Stimulated activated naive B cell treated with anti-CD40 and anti-IgM and Interleukin-4, amounts not matched to agents 10 μg/mL and 1 μg/mL and 100 μg/mL, for 72 hours (primary cell): ENCODE data around the gene WWOX.
A peak's percentile ranks its signal among the peaks of the same experiment; 100 is the strongest.

ENCODE experiments used
- ATAC-seq, 2 donors: fragments of 150-1000 bp; cut with Tn5 transposase; replicated peaks; 2 replicates each; pipeline ENCODE4 v1.10.0; 2021; ENCODE audit warnings: moderate library complexity in 1 of 2
- DNase-seq: peaks from one replicate; pipeline ENCODE4 v3.0.0; 2021
- H3K27ac Mint-ChIP-seq: one replicate; pipeline ENCODE4 v1.8.0; 2022; ENCODE audit warnings: mild to moderate bottlenecking, mixed read lengths
- H3K27me3 Mint-ChIP-seq, 2 donors: one replicate each; pipeline ENCODE4 v1.8.0; 2022; ENCODE audit warnings: mixed read lengths in 2 of 2
- H3K36me3 Mint-ChIP-seq, 2 donors: one replicate each; pipeline ENCODE4 v1.8.0; 2022; ENCODE audit warnings: mixed read lengths in 2 of 2, mild to moderate bottlenecking in 1 of 2
- H3K4me1 Mint-ChIP-seq, 2 donors: one replicate each; pipeline ENCODE4 v1.8.0; 2022; ENCODE audit warnings: mixed read lengths in 2 of 2, mild to moderate bottlenecking in 1 of 2
- H3K4me3 Mint-ChIP-seq, 2 donors: one replicate each; pipeline ENCODE4 v1.8.0; 2022; ENCODE audit warnings: mild to moderate bottlenecking in 2 of 2, mixed read lengths in 2 of 2, moderate library complexity in 1 of 2
- H3K9me3 Mint-ChIP-seq, 2 donors: one replicate each; pipeline ENCODE4 v1.8.0; 2022; ENCODE audit warnings: mixed read lengths in 2 of 2, mild to moderate bottlenecking in 1 of 2

WWOX gene

DNA sequence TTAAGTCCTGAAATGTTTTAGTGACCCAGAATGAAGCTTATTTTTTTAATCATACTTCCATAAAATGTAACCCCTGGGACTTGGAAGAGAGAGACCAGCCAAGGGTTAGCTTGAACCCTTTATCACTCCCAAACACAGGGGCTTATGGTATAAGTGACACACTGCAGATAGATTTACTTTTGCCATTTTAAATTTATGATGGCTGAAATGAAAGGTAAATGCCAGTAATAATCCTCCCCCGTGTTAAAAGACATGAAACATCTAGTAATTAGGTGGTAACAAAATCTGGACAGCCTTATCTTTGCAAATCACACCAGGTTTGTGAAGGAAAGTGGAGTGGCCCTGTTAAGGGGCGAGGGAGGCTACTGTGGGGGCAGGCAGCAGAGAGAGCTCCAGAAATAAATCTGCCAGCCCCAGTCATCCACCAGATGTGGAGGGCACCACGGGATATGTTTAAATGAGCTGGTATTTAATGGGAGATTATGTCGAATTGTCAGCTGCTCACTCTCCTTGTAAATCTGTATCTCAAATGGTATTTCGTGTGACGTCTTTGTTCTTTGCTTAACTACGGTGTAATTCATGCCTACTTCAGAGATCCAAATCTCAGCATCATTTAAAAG lies 326.5 kb downstream of the WWOX start:
- Mint-ChIP-seq H3K4me1 (no peaks in the 10 kb centered on the region), H3K9me3 (no peaks in the 10 kb centered on the region), H3K4me3 (no peak overlapping the region), H3K27ac (no peak overlapping the region), H3K27me3 (no peaks in the 10 kb centered on the region), H3K36me3 (peaks cover 12 to 29% of the 10 kb centered on the region in 2 donors)
- DNase-seq (no peak), ATAC-seq (no peak)

DNA sequence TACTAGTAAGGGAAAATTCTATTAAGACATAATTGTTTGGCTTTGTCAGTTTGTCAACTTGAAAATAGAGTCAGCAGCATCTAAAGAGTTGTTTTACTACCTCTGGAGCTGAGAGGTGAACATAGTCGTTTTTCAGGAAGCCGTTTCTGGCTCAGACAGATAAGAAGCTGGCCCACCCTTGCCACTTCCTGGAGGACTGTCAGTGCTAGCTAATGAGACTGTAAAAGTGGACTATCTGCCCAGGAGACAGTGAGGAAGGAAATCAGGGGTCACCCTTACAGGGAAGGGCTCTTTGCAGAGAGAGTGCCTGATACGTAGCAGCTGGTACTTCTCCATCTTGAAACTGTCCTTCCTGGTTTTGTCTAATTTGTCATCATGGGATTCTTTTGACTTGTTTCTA lies 328.7 kb downstream of the WWOX start:
- H3K4me3 Mint-ChIP-seq: no peak overlapping the region
- ATAC-seq (no peak), DNase-seq (no peak)
- peaks cover 19 to 37% of the 10 kb centered on the region in 2 donors for H3K36me3 Mint-ChIP-seq
- H3K4me1 Mint-ChIP-seq: no peaks in the 10 kb centered on the region
- no peaks in the 10 kb centered on the region for H3K9me3 Mint-ChIP-seq
- no peak overlapping the region for H3K27ac Mint-ChIP-seq
- no peaks in the 10 kb centered on the region for H3K27me3 Mint-ChIP-seq

DNA sequence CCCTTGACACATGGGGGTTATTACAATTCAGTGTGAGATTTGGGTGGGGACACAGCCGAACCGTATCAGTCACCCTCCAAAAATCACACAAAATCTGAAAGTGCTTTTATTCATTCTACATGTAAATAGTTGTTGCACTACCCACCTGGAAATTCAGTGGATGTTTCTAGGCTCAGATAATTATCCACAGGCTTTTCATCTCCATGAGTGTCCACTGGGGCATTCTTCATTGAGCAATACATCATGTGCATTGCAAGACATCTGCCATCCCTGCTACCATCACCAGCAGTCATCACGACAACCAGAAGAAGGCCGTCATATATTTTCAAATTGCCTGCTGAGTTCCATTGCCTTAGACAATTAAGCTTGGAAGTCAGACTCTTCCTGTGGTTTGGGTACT lies 330.8 kb downstream of the WWOX start:
- Mint-ChIP-seq H3K4me1 (no peaks in the 10 kb centered on the region), H3K4me3 (no peak overlapping the region), H3K27ac (no peak overlapping the region), H3K36me3 (peaks cover 21 to 45% of the 10 kb centered on the region in 2 donors), H3K27me3 (no peaks in the 10 kb centered on the region), H3K9me3 (no peaks in the 10 kb centered on the region)
- ATAC-seq (no peak), DNase-seq (no peak)

DNA sequence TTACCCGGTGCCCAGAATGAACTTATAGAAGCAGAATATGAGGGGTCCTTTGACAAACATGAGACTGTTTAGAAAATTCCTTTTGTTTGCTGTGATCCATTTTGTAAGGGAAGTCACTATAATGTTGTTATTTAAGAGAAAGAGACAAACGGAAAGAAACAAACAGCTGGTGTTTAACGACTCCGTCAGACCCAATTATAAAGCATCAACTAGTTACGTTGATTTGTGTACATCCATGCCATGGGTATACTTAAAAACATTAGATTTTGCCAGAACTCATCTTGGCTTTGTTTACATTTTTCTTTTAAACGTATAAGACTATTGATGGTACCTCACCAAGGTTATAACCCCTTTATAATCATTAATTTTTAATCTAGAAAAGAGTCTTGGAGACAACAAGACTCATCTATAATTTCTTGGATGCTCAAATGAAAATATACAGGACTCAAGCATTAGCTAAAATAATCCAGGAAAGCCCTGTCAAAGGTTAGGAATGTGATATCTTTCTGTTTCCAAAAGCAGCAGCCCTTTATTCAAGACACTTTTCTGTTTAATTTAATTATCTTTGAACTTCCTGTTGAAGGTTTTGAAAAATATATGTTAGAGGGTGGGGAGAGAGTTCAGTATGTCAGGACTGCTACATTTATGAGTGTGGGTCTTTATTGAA lies 331.7 kb downstream of the WWOX start:
- DNase-seq (no peak), ATAC-seq (no peak)
- no peaks in the 10 kb centered on the region for H3K27me3 Mint-ChIP-seq
- no peaks in the 10 kb centered on the region for H3K9me3 Mint-ChIP-seq
- no peak overlapping the region for H3K4me3 Mint-ChIP-seq
- H3K36me3 Mint-ChIP-seq: peaks cover 21 to 46% of the 10 kb centered on the region in 2 donors
- H3K4me1 Mint-ChIP-seq: no peaks in the 10 kb centered on the region
- peak overlapping the region; percentile 56 for H3K27ac Mint-ChIP-seq

DNA sequence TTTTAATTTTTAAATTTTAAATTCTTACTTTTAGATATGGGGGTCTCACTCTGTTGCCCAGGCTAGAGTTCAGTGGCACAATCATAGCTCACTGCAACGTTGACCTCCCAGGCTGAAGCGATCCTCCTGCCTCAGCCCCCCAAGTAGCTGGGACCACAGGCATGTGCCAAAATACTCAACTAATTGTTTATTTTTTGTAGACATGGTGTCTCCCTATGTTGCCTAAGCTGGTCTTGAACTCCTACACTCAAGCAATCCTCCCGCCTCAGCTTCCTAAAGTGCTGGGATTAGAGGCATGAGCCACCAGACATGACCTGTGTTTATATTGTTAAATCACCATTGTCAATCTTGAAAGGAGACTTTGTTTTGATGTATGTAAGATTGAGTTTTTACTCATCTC lies 332.2 kb downstream of the WWOX start:
- Mint-ChIP-seq H3K27me3 (no peaks in the 10 kb centered on the region), H3K36me3 (peaks cover 20 to 46% of the 10 kb centered on the region in 2 donors), H3K4me3 (no peak overlapping the region), H3K9me3 (no peaks in the 10 kb centered on the region), H3K4me1 (no peaks in the 10 kb centered on the region), H3K27ac (no peak overlapping the region)
- ATAC-seq (no peak), DNase-seq (no peak)

DNA sequence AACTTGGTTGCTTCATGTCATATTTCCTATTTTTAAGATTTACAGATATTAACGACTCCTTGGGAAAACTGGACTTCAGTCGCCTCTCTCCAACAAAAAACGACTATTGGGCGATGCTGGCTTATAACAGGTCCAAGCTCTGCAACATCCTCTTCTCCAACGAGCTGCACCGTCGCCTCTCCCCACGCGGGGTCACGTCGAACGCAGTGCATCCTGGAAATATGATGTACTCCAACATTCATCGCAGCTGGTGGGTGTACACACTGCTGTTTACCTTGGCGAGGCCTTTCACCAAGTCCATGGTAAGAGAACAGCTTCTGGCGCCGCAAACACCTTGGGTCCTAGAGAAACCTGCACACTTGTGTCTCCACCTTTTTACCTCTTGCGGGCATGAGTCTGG lies 333.0 kb downstream of the WWOX start:
- ATAC-seq (no peak), DNase-seq (no peak)
- no peaks in the 10 kb centered on the region for H3K27me3 Mint-ChIP-seq
- no peak overlapping the region for H3K27ac Mint-ChIP-seq
- H3K4me3 Mint-ChIP-seq: no peak overlapping the region
- no peaks in the 10 kb centered on the region for H3K4me1 Mint-ChIP-seq
- peaks cover 18 to 43% of the 10 kb centered on the region in 2 donors for H3K36me3 Mint-ChIP-seq
- H3K9me3 Mint-ChIP-seq: no peaks in the 10 kb centered on the region

DNA sequence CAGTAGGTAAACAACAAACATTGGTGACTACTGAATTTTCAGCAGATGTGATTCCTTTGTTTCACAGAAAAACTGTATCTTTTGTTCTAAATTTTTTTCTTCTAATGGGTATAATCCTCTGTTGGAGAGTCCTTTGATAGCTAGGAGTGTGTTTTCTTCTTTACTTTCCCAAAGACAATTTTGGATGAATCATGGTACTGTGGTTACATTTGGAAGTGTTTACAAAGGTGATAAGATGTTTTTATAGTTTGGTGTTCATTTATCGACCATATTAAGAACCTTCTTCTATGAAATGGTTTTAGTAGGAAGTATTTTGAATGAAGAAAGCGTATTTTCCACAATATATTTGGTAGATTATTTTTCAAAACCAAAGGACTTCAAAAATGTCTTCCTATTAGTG lies 333.7 kb downstream of the WWOX start:
- Mint-ChIP-seq H3K9me3 (no peaks in the 10 kb centered on the region), H3K4me3 (no peak overlapping the region), H3K36me3 (peaks cover 18 to 43% of the 10 kb centered on the region in 2 donors), H3K4me1 (no peaks in the 10 kb centered on the region), H3K27me3 (no peaks in the 10 kb centered on the region), H3K27ac (no peak overlapping the region)
- DNase-seq (no peak), ATAC-seq (no peak)

DNA sequence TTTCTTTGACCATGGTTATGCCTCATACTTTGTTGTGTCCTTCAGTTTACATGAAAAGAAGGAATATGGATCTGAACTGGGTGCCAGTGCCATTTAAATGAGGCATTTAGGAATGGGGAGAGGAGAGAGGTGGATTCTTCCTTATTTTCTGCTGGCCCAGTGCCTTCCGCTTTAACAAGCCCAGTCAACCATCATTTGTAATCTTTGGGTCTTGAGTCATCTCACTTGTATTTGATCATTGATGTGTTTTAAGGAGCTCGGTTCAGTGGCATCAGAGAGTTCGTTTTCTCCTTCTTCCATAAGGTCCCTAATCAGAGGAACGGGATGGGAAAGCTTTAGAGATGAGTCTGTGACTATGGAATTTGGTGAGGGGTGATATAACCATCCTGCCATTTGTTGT lies 334.9 kb downstream of the WWOX start:
- Mint-ChIP-seq H3K36me3 (peaks cover 18 to 34% of the 10 kb centered on the region in 2 donors), H3K9me3 (no peaks in the 10 kb centered on the region), H3K4me1 (no peaks in the 10 kb centered on the region), H3K4me3 (no peak overlapping the region), H3K27me3 (no peaks in the 10 kb centered on the region), H3K27ac (no peak overlapping the region)
- DNase-seq (no peak), ATAC-seq (no peak)

DNA sequence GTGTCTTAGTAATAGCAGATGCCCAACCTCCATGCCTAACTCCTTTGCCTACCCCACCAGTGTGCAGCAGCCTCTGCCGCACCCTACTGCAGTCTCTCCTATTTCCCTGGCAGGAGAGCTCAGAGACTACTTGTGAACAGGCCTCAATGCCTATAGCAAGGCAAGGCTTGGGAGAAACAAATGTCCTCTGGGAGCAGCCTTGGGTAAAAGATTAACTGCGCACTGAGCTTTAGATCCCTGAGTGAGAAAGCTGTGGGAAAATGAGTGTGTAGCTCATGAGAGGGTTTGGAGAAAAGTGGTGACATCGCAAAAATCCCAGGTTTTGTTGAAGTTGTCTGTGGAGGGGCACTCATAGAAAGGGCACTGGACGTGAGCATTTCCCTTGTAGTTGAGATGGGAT lies 335.8 kb downstream of the WWOX start:
- H3K27ac Mint-ChIP-seq: no peak overlapping the region
- no peaks in the 10 kb centered on the region for H3K9me3 Mint-ChIP-seq
- peaks cover 14 to 26% of the 10 kb centered on the region in 2 donors for H3K36me3 Mint-ChIP-seq
- no peaks in the 10 kb centered on the region for H3K4me1 Mint-ChIP-seq
- ATAC-seq (no peak), DNase-seq (no peak)
- H3K27me3 Mint-ChIP-seq: no peaks in the 10 kb centered on the region
- H3K4me3 Mint-ChIP-seq: no peak overlapping the region

DNA sequence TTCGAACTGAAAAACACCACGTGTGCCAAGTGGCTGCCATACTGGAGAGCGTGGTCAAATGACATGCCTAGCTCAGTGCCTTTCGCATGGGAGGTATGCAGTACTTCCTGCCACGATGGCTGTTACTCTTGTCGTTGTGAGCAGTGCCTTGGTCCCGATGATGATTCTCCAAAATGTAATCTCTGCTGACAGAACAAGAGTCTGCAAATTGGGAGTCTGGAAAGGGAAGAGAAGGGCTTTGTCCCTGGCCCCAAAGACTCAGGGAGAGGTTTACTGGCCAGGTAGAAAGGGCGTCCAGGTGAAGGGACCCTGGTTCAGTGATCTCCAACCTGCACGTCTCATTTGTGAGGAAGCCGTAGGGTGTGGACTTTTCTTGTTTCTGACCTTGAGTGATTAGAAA lies 336.6 kb downstream of the WWOX start:
- DNase-seq (no peak), ATAC-seq (no peak)
- no peak overlapping the region for H3K27ac Mint-ChIP-seq
- no peaks in the 10 kb centered on the region for H3K27me3 Mint-ChIP-seq
- no peak overlapping the region for H3K4me3 Mint-ChIP-seq
- H3K36me3 Mint-ChIP-seq: peaks cover 14 to 25% of the 10 kb centered on the region in 2 donors
- H3K4me1 Mint-ChIP-seq: no peaks in the 10 kb centered on the region
- H3K9me3 Mint-ChIP-seq: no peaks in the 10 kb centered on the region

DNA sequence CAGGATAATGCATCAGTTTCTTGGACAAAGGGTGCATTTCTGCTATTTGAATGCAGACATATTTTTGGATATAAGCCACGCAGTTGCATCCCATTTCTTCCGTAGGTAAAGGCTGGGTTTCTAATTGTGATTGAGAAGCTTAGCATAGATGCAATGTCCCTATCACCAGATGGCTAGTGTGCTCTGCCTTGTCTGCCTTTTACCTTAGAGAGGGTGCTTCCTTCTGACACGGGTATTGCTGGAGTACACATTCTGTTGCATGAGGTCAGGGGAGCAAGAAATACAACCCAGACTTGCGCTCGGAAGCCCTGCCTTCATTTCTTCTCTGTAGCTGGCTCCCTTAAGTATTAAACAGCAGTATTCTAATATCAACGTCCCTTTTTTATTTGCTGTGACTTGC lies 337.4 kb downstream of the WWOX start:
- DNase-seq: no peak
- H3K27ac Mint-ChIP-seq: no peak overlapping the region
- H3K9me3 Mint-ChIP-seq: no peaks in the 10 kb centered on the region
- H3K27me3 Mint-ChIP-seq: no peaks in the 10 kb centered on the region
- ATAC-seq: no peak
- no peak overlapping the region for H3K4me3 Mint-ChIP-seq
- H3K36me3 Mint-ChIP-seq: peaks cover 14 to 25% of the 10 kb centered on the region in 2 donors
- H3K4me1 Mint-ChIP-seq: no peaks in the 10 kb centered on the region

DNA sequence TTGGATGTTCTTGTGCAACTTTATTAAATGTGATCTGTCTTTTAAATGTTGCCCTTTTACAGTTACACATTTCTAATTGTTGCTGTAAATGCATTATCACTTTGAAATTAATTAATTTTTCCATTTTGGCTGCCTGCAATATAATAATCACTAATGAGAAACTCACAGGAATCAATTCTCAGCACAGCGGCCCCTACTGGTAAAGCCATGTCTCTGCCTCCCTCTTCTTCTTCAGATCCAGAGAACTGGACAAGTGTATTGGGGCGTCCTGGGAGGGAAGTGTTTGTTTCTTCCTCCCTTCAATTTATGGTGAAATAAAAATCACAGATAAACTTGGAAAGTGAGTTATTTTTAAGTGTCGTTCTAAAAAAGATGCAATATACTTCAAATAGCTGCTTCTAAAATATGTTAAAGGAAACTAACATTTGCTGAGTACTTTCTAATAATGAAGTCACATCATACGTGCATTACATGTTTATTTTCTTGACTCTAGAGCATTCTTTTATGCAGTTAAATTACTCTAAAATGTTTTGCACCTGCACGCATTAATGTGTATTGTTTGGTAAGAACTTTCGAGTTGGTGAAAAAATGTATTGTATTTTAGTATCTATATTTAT lies 338.0 kb downstream of the WWOX start:
- DNase-seq (no peak), ATAC-seq (no peak)
- H3K27me3 Mint-ChIP-seq: no peaks in the 10 kb centered on the region
- no peaks in the 10 kb centered on the region for H3K9me3 Mint-ChIP-seq
- no peak overlapping the region for H3K27ac Mint-ChIP-seq
- H3K4me1 Mint-ChIP-seq: no peaks in the 10 kb centered on the region
- peaks cover 14 to 23% of the 10 kb centered on the region in 2 donors for H3K36me3 Mint-ChIP-seq
- H3K4me3 Mint-ChIP-seq: no peak overlapping the region

DNA sequence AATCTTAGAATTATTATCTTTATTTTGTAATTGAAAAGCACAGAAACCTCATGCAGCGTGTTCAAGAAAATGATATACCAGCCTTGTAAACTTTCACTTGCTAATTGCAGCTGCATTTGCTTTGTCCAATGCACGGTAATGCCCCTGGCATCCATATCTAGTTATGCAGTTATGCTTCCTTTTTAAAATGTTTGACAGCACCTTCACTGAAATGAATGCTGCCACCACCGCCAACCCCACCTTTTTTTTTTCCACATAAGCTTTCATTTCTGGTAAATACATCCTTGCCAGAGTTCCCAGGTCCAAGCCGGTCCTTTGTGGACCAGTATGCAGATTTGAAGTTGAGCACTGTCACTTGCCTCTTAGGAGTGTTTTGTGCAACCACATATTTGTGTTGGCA lies 338.8 kb downstream of the WWOX start:
- Mint-ChIP-seq H3K27ac (no peak overlapping the region), H3K27me3 (no peaks in the 10 kb centered on the region), H3K9me3 (no peaks in the 10 kb centered on the region), H3K4me3 (no peak overlapping the region), H3K4me1 (no peaks in the 10 kb centered on the region), H3K36me3 (peaks cover 9 to 16% of the 10 kb centered on the region in 2 donors)
- no peak for ATAC-seq
- no peak for DNase-seq

DNA sequence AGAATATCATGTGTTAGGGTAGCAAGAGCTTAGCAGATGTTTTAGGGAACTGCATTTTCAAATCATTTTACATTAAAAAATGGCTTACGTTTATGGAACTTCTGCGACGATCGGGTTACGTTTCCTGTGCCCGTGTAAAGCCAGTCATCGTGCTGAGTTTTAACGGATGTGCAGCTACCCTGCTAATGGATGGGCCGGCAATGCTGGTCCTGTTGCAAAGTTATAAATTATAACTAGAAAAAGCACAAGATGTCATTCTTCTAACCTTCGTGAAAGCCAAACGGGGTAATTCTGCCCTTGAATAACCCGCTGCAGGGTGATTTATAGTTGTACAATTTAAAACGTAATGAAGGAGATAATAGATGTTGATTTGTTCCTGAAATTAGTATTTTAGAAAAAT lies 339.2 kb downstream of the WWOX start:
- DNase-seq: no peak
- Mint-ChIP-seq H3K27ac (no peak overlapping the region), H3K36me3 (peaks cover 9 to 13% of the 10 kb centered on the region in 2 donors), H3K4me3 (no peak overlapping the region), H3K27me3 (no peaks in the 10 kb centered on the region), H3K9me3 (no peaks in the 10 kb centered on the region), H3K4me1 (no peaks in the 10 kb centered on the region)
- ATAC-seq: no peak

DNA sequence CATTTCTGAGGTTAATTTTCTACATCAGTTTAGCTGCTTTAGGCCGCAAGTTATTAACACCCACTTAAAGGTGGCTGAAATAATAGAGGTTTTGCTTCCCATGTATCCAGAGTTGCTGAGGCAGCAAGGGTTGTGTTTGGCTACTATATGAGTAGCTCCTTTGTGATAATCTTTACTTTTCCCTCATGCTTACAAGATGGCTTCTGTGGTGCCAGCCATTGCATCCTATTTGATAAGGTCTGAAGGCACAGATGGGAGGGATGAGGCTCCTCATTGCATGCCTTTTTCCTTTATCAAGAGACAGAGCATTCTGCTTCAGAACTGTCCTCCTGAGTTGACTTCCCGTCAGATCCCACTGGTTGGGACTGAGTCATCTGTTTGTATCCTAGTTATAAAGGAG lies 340.2 kb downstream of the WWOX start:
- H3K4me3 Mint-ChIP-seq: no peak overlapping the region
- DNase-seq: no peak
- H3K4me1 Mint-ChIP-seq: no peaks in the 10 kb centered on the region
- H3K9me3 Mint-ChIP-seq: no peaks in the 10 kb centered on the region
- no peak overlapping the region for H3K27ac Mint-ChIP-seq
- H3K36me3 Mint-ChIP-seq: peaks cover 3 to 4% of the 10 kb centered on the region in 2 donors
- no peaks in the 10 kb centered on the region for H3K27me3 Mint-ChIP-seq
- ATAC-seq: no peak
